ENCODE results near the gene ATP1A3. TPM values are rescaled to one million over a fixed set of nuclear protein-coding genes. Genes with fewer than 3 reads are reported as not detected.

Gene ATP1A3
- total RNA-seq, 1 donor from 2014 or later: 23.2 TPM

GRCh38 chr19:41932720-41933332 lies 61.2 kb downstream of the ATP1A3 start:
- no peaks in the 10 kb centered on the region for H3K9me3 Mint-ChIP-seq
- H3K36me3 Mint-ChIP-seq (ENCODE audit: low read depth): no peaks in the 10 kb centered on the region
- no peak for DNase-seq (ENCODE audit: low read depth, low spot score)
- no peak overlapping the region for H3K27ac Mint-ChIP-seq (ENCODE audit: unreplicated experiment)
- H3K4me3 Mint-ChIP-seq: no peak overlapping the region
- no peak for TF ChIP-seq CTCF (conservative IDR thresholded peaks at IDR 0.05)
- H3K27me3 Mint-ChIP-seq (ENCODE audit: low read depth): peaks cover 87% of the 10 kb centered on the region
- peaks cover 20% of the 10 kb centered on the region for H3K4me1 Mint-ChIP-seq

GRCh38 chr19:41932259-41932719 lies 61.7 kb downstream of the ATP1A3 start:
- H3K9me3 Mint-ChIP-seq: no peaks in the 10 kb centered on the region
- peaks cover 83% of the 10 kb centered on the region for H3K27me3 Mint-ChIP-seq (ENCODE audit: low read depth)
- no peaks in the 10 kb centered on the region for H3K36me3 Mint-ChIP-seq (ENCODE audit: low read depth)
- peaks cover 16% of the 10 kb centered on the region for H3K4me1 Mint-ChIP-seq
- H3K27ac Mint-ChIP-seq (ENCODE audit: unreplicated experiment): no peak overlapping the region
- H3K4me3 Mint-ChIP-seq: no peak overlapping the region
- DNase-seq (ENCODE audit: low read depth, low spot score): no peak
- no peak for TF ChIP-seq CTCF (conservative IDR thresholded peaks at IDR 0.05)

- no peak overlapping the region for H3K27ac Mint-ChIP-seq (ENCODE audit: unreplicated experiment)
- H3K9me3 Mint-ChIP-seq: no peaks in the 10 kb centered on the region
- peaks cover 73% of the 10 kb centered on the region for H3K27me3 Mint-ChIP-seq (ENCODE audit: low read depth)
- no peaks in the 10 kb centered on the region for H3K36me3 Mint-ChIP-seq (ENCODE audit: low read depth)
- H3K4me1 Mint-ChIP-seq: peaks cover 16% of the 10 kb centered on the region
- H3K4me3 Mint-ChIP-seq: no peak overlapping the region
- no peak for DNase-seq (ENCODE audit: low read depth, low spot score)
- peak; percentile 50 for TF ChIP-seq CTCF (conservative IDR thresholded peaks at IDR 0.05)
Observed at GRCh38 chr19:41930926-41931592, 63.0 kb downstream of the ATP1A3 start.

- peaks cover 14% of the 10 kb centered on the region for H3K4me1 Mint-ChIP-seq
- no peak for TF ChIP-seq CTCF (conservative IDR thresholded peaks at IDR 0.05)
- H3K27ac Mint-ChIP-seq (ENCODE audit: unreplicated experiment): no peak overlapping the region
- no peaks in the 10 kb centered on the region for H3K9me3 Mint-ChIP-seq
- H3K36me3 Mint-ChIP-seq (ENCODE audit: low read depth): no peaks in the 10 kb centered on the region
- no peak for DNase-seq (ENCODE audit: low read depth, low spot score)
- peaks cover 69% of the 10 kb centered on the region for H3K27me3 Mint-ChIP-seq (ENCODE audit: low read depth)
- H3K4me3 Mint-ChIP-seq: peak overlapping the region; percentile 32
Observed at GRCh38 chr19:41930322-41930722, 63.7 kb downstream of the ATP1A3 start.

GRCh38 chr19:41929536-41930071 lies 64.4 kb downstream of the ATP1A3 start:
- H3K9me3 Mint-ChIP-seq: no peaks in the 10 kb centered on the region
- TF ChIP-seq CTCF (conservative IDR thresholded peaks at IDR 0.05): no peak
- H3K36me3 Mint-ChIP-seq (ENCODE audit: low read depth): no peaks in the 10 kb centered on the region
- DNase-seq (ENCODE audit: low read depth, low spot score): no peak
- peak overlapping the region; percentile 32 for H3K4me3 Mint-ChIP-seq
- H3K4me1 Mint-ChIP-seq: peaks cover 8% of the 10 kb centered on the region
- peaks cover 62% of the 10 kb centered on the region for H3K27me3 Mint-ChIP-seq (ENCODE audit: low read depth)
- no peak overlapping the region for H3K27ac Mint-ChIP-seq (ENCODE audit: unreplicated experiment)
